Kasumi-1 (cell line): ENCODE data around the gene ARL5C.

Experiments used
- DNase-seq, 2 experiments: peaks; one replicate each; lab custom pipeline; 2025; lab: John Stamatoyannopoulos, UW

The ARL5C gene

GRCh38 chr17:39167476-39167875 is 1.5 kb upstream of the ARL5C start:
- DNase-seq, result peak; percentile 96

DNA sequence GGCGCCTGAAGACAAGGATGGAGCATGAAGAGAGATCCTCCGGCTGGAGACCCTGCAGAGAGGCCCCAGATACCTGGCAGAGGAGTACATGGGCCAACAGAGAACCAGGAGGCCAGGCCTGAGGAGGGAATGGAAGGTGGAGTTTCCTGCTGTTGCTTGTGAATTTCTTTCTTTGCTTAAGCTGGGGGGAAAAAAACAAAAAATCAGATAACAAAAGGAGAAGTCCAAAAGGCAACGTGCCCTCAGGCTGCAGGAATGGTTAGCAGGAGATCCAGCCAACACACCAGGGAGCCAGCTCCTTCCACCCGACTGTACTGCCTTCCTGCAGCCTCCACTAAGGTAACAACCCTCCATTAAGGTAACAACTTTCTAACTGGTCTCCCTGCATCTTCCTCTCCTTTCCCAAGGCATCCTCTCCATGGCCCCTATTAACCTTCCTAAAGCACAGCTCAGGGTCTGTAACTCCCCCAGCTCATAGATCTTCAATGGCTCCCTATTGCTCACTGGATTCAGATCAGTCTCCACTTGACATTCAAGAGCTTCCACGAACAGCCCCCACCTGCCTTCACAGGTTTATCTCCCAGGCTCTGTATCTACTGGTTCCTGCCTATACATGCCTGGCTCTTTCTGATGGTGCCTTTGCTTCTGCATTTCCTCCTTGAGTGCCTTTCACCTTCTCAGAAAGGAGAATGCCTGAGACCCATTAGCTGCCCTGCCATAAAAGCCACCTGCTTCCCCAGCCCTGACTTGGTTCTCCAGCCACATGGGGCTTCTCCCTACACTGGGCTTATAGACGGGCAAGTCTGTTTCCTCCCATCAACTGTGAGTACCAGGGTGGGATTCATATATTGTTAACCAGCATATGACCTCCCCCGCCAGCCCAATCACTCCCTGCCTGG is 725 bp upstream of the ARL5C start:
- DNase-seq, result peak; percentile 62 to 72

DNA sequence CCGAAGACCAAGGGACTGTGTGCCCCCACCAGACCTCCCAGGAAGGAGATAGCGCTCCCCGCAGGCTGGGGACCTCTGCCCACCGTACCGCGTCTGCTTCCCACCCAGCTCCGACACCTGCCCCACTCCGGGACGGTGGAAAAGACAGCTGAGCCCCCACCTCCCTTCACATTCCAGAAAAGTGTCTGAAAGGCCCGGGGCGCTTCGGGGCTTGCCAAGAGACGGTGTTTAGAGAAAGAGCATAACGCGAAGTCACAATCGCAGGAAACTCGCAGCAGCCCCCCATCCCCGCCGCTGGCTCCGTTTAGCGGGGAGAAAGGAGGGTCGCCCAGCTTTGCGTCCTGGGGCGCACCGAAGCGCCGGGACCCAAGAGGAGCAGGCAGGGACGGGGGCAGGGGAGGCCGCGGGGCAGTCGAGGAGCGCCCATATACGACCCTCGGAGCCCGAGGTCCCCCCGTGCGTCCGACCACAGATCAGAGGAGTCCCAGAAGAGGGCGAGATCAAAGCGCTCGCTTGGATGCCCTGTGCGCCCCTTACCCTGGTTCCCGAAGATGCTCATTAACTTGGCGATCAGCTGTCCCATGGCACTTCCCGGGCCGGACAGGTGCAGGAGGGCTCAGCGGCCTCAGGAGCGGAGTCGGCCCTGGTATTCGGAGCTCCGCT is 652 bp downstream of the ARL5C start:
- no peak for DNase-seq

DNA sequence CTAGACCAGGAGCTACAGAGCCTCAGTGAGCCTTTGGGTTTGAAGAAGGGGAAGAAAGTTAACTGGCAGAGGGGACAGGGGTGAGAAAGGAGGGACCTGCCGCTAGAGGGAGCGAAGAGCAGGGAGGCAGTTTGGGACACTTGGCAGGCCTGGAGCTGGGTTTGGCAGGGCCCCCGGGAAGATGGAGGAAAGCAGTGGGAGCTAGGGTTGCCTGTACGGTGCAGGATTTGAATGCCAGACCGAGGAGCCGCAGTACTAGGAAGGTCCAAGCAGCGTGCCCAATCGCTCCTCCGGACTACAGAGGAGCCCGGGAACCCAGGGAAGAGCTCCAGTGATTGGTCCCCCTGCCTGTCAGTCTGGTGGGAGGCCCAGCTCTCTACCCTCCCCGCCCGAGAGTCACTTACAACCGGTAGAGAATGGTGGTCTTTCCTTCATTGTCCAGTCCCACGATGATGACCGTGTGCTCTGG is 1.3 kb downstream of the ARL5C start:
- DNase-seq, result peak; percentile 79 to 93

DNA sequence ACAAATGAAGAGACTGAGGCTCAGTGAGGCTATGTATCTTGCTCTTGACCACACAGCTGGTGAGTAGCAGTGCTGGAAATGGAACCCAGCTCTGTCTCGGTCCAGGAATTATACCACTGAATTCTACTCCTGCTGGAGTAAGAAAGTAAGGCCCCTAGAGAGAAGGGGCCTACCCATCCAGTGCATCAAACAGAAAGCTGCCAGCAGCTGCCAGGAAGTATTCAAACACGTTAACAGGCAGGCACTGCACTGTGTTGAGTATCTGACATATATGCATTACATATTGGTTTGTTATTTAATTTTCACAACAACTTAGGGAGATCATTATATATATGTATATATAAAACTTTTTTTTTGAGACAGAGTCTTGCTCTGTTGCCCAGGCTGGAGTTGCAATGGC is 4.0 kb downstream of the ARL5C start:
- DNase-seq, result no peak

DNA sequence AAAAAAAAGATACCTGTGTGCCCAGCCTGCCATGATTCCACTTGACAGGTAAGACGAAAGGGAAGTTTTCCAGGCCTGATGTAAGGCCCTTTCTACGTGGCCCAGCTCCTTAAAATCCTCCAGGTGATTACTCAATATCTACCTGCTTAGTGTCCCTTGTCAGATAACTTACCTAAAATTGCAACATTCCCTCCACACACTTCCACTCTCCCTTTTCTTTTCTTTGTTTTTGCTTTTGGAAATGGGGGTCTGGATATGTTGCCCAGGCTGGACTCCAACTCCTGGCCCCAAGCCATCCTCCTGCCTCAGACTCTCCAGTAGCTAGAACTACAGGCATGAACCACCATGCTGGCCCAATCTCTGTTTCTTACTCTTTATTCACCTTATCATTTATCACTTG is 7.3 kb downstream of the ARL5C start:
- DNase-seq, result no peak

DNA sequence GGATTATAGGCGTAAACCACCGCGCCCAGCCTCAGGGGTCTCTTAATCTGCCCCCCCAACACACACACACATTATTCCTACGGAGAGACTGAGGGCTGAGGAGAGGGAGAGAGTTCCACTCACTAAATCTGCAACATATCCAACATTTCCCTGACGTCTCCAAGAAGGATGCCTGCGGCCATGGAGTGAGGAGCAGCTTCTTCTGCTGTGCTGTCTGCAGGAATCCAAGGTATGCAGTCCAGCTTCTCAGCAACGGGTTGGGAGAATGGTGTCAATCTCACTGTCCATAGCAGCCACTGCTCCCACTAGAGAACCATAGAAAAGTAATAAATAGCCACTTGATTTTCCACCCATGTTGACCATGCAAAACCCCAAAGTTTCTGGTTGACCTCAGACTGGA is 9.5 kb downstream of the ARL5C start:
- no peak for DNase-seq

DNA sequence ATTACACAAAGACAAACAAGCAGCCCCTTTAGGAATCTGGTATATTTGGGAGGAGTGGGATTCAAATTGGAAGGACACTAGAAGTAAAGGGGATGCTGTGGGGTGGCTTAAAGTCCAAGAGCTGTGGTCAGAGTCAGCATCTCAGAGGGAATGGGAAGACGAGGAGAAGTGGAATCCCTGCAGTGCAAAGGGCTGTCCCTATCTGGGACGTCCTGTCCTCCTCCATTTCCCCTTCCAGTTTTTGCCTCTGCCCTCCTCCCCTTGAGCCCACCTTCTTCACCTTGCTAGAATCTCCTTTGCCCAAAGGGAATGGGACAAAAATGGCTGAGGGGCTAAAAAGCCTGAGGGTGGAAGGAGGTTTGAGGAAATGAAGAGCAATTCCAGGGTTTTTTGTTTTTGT is 10.3 kb downstream of the ARL5C start:
- DNase-seq, result no peak

DNA sequence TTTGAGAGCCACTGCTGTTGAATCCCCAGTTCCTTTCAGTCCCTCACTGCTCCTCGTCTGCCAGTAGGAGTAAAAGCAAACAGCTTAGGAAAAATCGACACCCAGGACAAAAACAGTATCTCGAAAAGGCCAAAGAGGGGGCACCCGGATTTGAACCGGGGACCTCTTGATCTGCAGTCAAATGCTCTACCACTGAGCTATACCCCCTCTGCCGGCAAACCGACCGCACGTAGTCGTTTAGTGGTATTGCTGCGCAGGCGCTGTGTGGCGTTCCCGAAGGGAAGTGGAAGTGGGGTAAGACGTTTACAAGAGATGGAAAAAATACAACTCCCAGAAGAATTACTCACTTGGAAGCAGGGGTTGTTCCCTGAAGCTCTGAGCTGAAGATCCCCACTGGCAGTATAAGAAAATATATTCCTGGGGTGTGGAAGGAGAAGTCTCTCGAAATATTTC is 12.3 kb downstream of the ARL5C start:
- peak; percentile 74 to 77 for DNase-seq

GRCh38 chr17:39151943-39152818 is 13.8 kb downstream of the ARL5C start:
- no peak for DNase-seq

- no peak for DNase-seq
These were observed 14.6 kb downstream of the ARL5C start, which contains the start of gene PLXDC1 for GRCh38 chr17:39151150-39151942. PLXDC1 (minus strand) TSS chr17:39151637; CDS start chr17:39151437, 200 bp downstream.

- DNase-seq, result no peak
These were observed 15.2 kb downstream of the ARL5C start for GRCh38 chr17:39150795-39151149.

GRCh38 chr17:39150104-39150634 is 15.8 kb downstream of the ARL5C start:
- DNase-seq, result no peak

DNA sequence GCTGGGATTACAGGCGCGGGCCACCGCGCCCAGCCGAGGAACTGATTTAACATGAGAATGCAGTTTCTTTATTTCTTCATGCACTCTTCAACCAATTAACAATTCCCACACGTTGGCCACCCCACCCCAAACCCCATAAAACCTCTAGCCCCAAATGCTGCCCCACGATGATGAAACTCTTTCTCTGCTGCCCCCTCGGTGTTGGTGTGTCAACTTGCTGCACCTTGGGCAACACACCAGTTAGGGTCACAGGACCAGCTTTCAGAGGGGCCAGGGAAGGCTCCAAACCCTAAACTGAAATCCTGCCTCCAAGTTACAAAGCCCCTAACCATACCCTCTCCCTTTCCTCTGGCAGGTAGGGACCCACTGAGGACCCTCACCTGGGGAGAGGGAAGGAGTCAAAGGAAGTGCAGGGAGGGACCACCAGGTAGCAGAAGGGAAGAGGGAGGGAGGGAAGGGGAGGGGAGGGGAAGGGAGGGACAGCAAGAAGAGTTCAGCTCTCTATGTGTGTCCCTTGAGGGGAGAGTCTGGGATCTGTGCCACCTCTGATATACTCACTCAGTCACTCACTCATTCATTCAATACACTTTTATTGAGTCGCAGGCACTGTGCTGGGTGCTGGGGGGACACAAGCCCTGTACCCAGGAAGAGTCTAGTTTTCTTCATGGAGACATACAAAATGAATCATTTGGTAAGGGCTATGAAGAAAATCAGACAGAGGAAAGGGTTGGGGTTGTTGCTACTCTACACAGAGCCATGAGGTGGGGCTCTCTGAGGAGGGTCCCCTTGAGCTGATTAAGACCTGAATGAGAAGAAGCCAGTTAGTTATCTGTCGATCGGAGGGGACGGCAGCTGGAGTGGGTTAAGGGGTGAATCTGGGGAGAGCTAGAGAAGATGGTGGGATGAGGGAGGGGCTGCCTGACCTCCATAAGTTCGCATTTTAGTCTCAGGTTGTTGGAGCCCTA is 18.5 kb downstream of the ARL5C start:
- DNase-seq, result no peak

DNA sequence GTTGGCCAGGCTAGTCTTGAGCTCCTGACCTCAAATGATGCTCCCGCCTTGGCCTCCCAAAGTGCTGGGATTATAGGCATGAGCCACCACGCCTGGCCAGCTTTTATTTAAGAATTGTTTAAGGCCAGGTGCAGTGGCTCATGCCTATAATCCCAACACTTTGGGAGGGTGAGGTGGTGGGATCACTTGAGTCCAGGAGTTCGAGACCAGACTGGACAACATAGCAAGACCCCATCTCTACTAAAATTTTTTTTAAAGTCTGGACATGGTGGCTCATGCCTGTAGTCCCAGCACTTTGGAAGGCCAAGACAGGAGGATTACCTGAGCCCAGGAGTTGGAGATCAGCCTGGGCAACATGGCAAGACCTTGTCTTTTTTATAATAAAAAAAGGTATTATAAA is 19.7 kb downstream of the ARL5C start:
- DNase-seq, result no peak

- no peak for DNase-seq
These were observed 20.8 kb downstream of the ARL5C start for GRCh38 chr17:39145143-39145542.

GRCh38 chr17:39144416-39144840 is 21.5 kb downstream of the ARL5C start:
- no peak for DNase-seq

- DNase-seq, result no peak
These were observed 22.3 kb downstream of the ARL5C start for GRCh38 chr17:39143552-39144093.

DNA sequence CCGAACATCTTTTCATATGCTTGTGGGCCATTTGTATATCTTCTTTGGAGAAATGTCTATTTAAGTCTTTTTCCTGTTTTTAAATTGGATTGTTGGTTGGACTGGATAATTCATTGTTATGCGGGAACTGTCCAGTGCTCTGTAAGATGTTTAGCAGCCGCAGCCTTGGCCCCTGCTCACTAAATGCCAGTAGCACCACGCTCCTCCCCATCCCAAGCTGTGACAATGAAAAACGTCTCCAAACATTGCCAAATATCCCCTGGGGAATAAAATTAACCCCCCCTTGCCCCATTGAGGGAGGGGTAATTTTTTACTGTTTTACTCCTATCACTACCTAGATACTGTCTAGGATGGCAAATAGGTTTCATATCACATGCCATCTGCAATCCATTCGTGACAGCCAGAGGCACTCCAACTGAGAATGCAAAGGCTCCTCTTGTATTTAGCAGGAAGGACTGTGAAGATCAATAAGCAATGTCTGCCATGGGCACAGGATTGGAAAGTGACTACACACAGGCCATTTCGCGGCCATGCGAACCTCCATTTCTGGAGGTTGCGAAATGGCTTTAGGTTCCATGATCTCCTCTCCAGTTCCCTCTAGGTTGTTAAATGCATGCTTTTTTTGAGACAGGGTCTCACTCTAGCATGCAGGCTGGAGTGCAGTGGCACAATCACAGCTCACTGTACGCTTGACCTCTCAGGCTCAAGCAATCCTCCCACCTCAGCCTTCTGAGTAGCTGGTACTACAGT is 23.9 kb downstream of the ARL5C start:
- no peak for DNase-seq
